DMS53 treated with DMSO at 0.1 percent for 48 hours (cell line): Measurements from ENCODE around the gene FAM180A.

Experiments
- DNase-seq: peaks from one replicate; lab custom pipeline; 2025; ENCODE audit not compliant: unreplicated experiment; lab: John Stamatoyannopoulos, UW

FAM180A gene

GRCh38 chr7:135771961-135772638 is 23.5 kb upstream of the FAM180A start:
- DNase-seq, result peak; percentile 29

GRCh38 chr7:135771051-135771450 is 22.4 kb upstream of the FAM180A start:
- DNase-seq, result no peak

GRCh38 chr7:135770139-135770710 is 21.6 kb upstream of the FAM180A start:
- DNase-seq, result no peak

GRCh38 chr7:135769005-135769802 is 20.6 kb upstream of the FAM180A start:
- DNase-seq, result no peak

- no peak for DNase-seq
Observed at GRCh38 chr7:135768467-135768866, 19.9 kb upstream of the FAM180A start.

GRCh38 chr7:135768064-135768463 is 19.5 kb upstream of the FAM180A start:
- DNase-seq, result no peak

GRCh38 chr7:135763261-135763660 is 14.6 kb upstream of the FAM180A start:
- no peak for DNase-seq

- DNase-seq, result no peak
Observed at GRCh38 chr7:135761751-135762488, 13.3 kb upstream of the FAM180A start.

- no peak for DNase-seq
Observed at GRCh38 chr7:135759532-135759931, 10.9 kb upstream of the FAM180A start.

- no peak for DNase-seq
Observed at GRCh38 chr7:135758531-135758932, 9.9 kb upstream of the FAM180A start.

GRCh38 chr7:135757719-135758411 is 9.3 kb upstream of the FAM180A start:
- DNase-seq, result no peak

GRCh38 chr7:135756191-135756590 is 7.6 kb upstream of the FAM180A start:
- no peak for DNase-seq

- peak; percentile 78 for DNase-seq
Observed at GRCh38 chr7:135755351-135755753, 6.7 kb upstream of the FAM180A start.

- DNase-seq, result no peak
Observed at GRCh38 chr7:135753616-135754413, 5.2 kb upstream of the FAM180A start.

GRCh38 chr7:135747366-135747765 is 1.2 kb downstream of the FAM180A start:
- DNase-seq, result no peak

GRCh38 chr7:135745703-135746312 is 2.8 kb downstream of the FAM180A start:
- no peak for DNase-seq

- no peak for DNase-seq
Observed at GRCh38 chr7:135744938-135745702, 3.5 kb downstream of the FAM180A start.

GRCh38 chr7:135743907-135744731 is 4.5 kb downstream of the FAM180A start:
- no peak for DNase-seq
